Lower leg skin (tissue), 4 donors: Measurements from ENCODE around the gene IPO9. TPM values are rescaled to one million over a fixed set of nuclear protein-coding genes. Genes with fewer than 3 reads are reported as not detected.

Experiments used
- DNase-seq, 2 donors: peaks; one replicate each; pipeline ENCODE4 v3.0.0-alpha.2; 2019; ENCODE audit warnings: low spot score in 2 of 2
- H3K4me3 ChIP-seq: fragments of 200-600 bp; sonication (generic); 2 replicates; pipeline ENCODE4 v1.5.1; 2017; ENCODE audit warnings: mild to moderate bottlenecking, low read depth; ENCODE audit not compliant: poor library complexity, severe bottlenecking
- POLR2A ChIP-seq, 2 donors: fragments of 450-650 bp; IDR thresholded peaks; one replicate each; pipeline ENCODE4 v1.6.1; 2016 to 2017; ENCODE audit warnings: antibody characterized with exemption in 2 of 2, mild to moderate bottlenecking in 1 of 2, moderate library complexity in 1 of 2
- WGBS, 2 donors: methylation state at CpG; one replicate each; pipeline ENCODE4 v1.1.5; 2018; 5-methylcytosine and 5-hydroxymethylcytosine counted together
- intact Hi-C: fragments of 100-400 bp; cut with DNase I; formaldehyde crosslinking; loops from one replicate; pipeline ENCODE4 v1.15.0; 2023; ENCODE audit warnings: low total_unique reads
- total RNA-seq, 4 donors: library from RNA; depleted of rRNA; stranded (reverse); fragments of >200 nt; gene quantifications; one replicate each; pipeline ENCODE4 v1.1.0, GENCODE V29; 2016
- TF ChIP-seq, protein P1 (sequence below), 3 donors: fragments of 450-650 bp; IDR thresholded peaks; one replicate each; pipeline ENCODE4 v1.5.1; 2016; ENCODE audit warnings: antibody characterized with exemption in 3 of 3, mild to moderate bottlenecking in 3 of 3, moderate library complexity in 2 of 3

IPO9 gene
- total RNA-seq, 4 donors from 2014 or later = 12.1 to 16.3 (median 15.4) TPM

GRCh38 chr1:201895120-201895665 lies 66.2 kb downstream of the IPO9 start:
- intact Hi-C loops = no loop called here
- TF ChIP-seq, protein P1, sequence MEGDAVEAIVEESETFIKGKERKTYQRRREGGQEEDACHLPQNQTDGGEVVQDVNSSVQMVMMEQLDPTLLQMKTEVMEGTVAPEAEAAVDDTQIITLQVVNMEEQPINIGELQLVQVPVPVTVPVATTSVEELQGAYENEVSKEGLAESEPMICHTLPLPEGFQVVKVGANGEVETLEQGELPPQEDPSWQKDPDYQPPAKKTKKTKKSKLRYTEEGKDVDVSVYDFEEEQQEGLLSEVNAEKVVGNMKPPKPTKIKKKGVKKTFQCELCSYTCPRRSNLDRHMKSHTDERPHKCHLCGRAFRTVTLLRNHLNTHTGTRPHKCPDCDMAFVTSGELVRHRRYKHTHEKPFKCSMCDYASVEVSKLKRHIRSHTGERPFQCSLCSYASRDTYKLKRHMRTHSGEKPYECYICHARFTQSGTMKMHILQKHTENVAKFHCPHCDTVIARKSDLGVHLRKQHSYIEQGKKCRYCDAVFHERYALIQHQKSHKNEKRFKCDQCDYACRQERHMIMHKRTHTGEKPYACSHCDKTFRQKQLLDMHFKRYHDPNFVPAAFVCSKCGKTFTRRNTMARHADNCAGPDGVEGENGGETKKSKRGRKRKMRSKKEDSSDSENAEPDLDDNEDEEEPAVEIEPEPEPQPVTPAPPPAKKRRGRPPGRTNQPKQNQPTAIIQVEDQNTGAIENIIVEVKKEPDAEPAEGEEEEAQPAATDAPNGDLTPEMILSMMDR (IDR thresholded peaks at IDR 0.05) = no peak
- TF ChIP-seq POLR2A (IDR thresholded peaks at IDR 0.05) = no peak
- H3K4me3 ChIP-seq = no peak overlapping the region
- 79 to 82% methylated on average over 7 of the region's 7 CpGs for WGBS, 2 donors
- DNase-seq = no peak

DNA sequence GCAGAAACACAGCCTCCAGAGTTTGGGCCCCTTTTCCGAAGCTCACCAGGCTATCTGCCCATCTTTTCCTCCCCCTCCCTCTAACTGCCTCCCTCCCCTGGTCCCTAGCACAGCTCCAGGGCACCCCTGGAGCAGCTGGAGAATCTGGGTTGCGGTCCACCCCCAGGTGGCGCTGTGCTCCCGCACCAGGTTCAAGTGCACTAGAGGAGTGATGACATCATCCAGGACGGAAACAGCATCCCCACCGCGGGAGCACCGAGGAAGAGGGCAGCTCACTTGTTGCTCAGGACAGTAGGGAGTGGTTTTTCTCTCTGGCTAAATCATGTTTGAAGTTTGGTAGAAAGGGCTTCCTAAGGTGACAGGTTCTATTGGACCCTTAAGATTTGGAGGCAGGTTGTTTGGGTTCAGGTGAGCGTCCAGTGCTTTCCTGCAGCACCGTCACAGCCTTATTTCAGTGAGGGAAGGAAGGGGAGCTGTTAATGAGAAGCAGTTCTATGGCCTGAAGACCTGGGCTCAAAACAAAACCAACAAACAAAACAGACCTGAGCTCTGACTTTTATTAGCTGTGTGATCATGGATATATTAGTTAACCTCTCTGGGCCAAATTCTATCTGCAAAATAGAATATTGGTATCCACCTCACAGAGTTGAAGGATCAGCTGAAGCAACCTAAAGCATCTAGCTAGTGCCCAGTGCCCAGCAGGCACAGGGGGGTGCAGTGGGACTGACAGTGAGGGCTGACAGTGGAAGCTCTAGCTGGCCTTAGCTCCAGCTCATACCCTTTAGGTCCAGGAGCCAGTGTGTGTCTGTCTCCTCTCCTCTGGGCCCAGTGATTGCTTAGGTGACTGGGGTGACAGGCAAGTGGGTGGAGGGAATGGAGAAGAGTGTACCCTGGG lies 67.2 kb downstream of the IPO9 start:
- H3K4me3 ChIP-seq = no peak overlapping the region
- TF ChIP-seq, protein P1 (IDR thresholded peaks at IDR 0.05) = peak in 1 of 3 donors; percentile 88
- TF ChIP-seq POLR2A (IDR thresholded peaks at IDR 0.05) = no peak
- intact Hi-C loops = no loop called here
- peak; percentile 78 to 97 for DNase-seq
- WGBS, 2 donors = 15 to 19% methylated on average over 9 to 10 of the region's 10 CpGs

DNA sequence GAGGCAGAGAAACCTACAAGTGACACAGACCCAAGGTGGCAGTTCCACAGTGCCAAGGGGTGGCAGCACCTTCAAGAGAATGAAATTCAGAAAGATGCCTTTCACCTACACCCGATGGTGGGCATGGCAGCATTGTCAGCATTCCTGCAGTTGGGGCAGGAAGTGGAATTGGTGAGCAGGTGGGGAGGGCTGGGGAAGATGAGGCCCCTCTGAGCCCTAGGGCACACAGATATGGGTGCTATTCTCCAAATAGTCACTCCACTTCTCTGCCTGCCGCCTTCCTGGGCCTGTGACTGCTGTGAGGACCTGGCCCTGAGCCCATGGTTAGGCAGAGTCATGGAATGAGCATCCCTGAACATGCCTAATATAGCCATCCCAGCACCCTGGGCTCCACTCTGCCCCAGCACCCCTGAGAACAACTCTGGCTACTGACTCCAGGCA lies 68.0 kb downstream of the IPO9 start:
- intact Hi-C loops = no loop called here
- DNase-seq = no peak
- WGBS, 2 donors = 42 to 50% methylated on average over 2 of the region's 2 CpGs
- TF ChIP-seq, protein P1 (IDR thresholded peaks at IDR 0.05) = no peak
- no peak for TF ChIP-seq POLR2A (IDR thresholded peaks at IDR 0.05)
- H3K4me3 ChIP-seq = no peak overlapping the region

GRCh38 chr1:201898240-201898894 lies 69.4 kb downstream of the IPO9 start:
- intact Hi-C loops = no loop called here
- WGBS, 2 donors = 76 to 78% methylated on average over 4 of the region's 4 CpGs

GRCh38 chr1:201898992-201899391 lies 70.0 kb downstream of the IPO9 start:
- no peak overlapping the region for H3K4me3 ChIP-seq
- 46 to 48% methylated on average over 4 of the region's 4 CpGs for WGBS, 2 donors
- intact Hi-C loops = no loop called here
- no peak for DNase-seq
- TF ChIP-seq POLR2A (IDR thresholded peaks at IDR 0.05) = no peak
- TF ChIP-seq, protein P1 (IDR thresholded peaks at IDR 0.05) = no peak

More at GRCh38 chr1:201898240-201898894, 69.4 kb downstream of the IPO9 start:
- TF ChIP-seq, protein P1 (IDR thresholded peaks at IDR 0.05) = no peak
- no peak for TF ChIP-seq POLR2A (IDR thresholded peaks at IDR 0.05)
- no peak for DNase-seq
- no peak overlapping the region for H3K4me3 ChIP-seq
